Activated CD8-positive, alpha-beta memory T cell treated with anti-CD3 and anti-CD28 coated beads for 1 hour (primary cell): Measurements from ENCODE around the gene ANO10.
"Not testable (repeated sequence)": the region's sequence is repeated elsewhere in the genome, so short reads cannot be mapped to it uniquely, and the experiment has no call there.

ENCODE experiments used
- DNase-seq, 2 donors: peaks; one replicate each; pipeline ENCODE4 v3.0.0-alpha.2; 2020; ENCODE audit warnings: low read depth in 1 of 2; ENCODE audit errors: extremely low read depth in 1 of 2

Gene ANO10

GRCh38 chr3:43629257-43629656, 7.4 kb upstream of the ANO10 start:
- no peak for DNase-seq

- no peak for DNase-seq
Measured at GRCh38 chr3:43627360-43627759, 5.5 kb upstream of the ANO10 start.

- no peak for DNase-seq
Measured at GRCh38 chr3:43624619-43625305, 3.0 kb upstream of the ANO10 start.

GRCh38 chr3:43620831-43621655, 768 bp downstream of the ANO10 start:
- DNase-seq: no peak

DNA sequence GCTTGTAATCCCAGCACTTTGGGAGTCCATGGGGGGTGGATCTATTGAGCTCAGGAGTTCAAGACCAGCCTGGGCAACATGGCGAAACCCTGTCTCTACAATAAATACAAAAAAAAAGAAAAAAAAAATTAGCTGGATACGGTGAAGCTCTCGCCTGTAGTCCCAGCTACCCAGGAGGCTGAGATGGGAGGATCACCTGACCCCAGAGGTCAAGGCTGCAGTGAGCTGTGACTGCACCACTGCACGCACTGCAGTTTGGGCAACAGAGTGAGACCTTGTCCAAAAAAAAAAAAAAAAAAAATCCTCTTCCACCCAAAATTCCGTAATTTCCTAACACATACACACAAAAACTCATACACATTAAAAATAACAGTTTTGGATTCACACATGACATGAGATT, 2.2 kb downstream of the ANO10 start:
- DNase-seq: no peak

DNA sequence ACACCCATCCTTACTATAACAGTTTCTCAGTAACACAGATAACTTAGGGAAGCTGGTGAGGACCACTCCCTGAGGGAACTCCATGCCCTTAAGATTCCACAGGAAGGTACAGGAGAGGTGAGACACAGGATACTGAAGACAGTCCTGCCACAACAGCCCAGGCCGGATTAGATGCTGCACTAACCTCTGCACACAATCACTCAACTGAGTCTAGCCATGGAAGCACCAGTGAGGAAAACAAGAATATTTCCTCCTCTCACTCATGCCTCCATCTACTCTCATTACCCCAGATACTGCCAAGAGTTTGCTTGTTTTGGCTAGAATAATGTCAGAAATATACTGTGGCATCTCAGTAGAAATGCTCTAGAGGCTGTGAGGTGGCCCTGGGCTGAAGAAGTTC, 3.7 kb downstream of the ANO10 start:
- DNase-seq: no peak

GRCh38 chr3:43616034-43616433, 5.8 kb downstream of the ANO10 start:
- no peak for DNase-seq

GRCh38 chr3:43615133-43615532, 6.7 kb downstream of the ANO10 start:
- no peak for DNase-seq

DNA sequence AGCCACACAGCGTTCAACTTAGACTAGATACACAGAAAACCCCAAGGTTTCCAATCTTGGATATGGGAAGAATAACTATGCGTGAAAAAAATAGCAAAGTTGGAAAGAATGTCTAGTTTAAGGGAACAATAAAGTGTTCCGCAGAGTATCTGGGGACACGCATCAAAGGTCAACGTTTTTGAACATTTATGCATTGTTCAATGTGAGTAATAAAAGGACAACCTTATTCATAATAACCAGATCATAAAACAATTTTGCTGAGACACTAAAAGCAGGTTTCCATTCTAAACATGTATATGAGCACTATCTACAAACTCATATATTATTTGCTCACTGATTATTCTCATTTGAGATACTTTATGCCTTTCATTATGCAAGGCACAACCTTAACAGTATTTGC, 7.8 kb downstream of the ANO10 start:
- DNase-seq: no peak

DNA sequence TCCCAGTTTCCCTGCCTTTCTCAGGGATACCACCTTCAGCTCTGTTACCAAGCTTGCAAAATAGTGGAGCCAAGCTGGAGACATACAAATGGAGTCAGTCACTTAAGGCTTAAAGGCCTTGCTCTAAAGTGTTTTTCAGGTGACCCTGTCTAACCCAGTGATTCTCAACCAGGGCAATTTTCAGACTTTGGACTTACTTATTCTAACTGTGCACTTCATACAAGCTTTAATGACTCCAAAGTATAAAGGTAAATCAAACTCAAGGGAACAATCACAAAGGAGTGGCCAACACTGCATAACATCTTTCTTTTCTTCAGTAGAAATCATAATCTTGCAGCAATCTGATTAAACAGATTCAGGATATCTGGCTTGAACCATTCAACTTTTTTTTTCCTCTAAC, 9.4 kb downstream of the ANO10 start:
- DNase-seq: no peak

DNA sequence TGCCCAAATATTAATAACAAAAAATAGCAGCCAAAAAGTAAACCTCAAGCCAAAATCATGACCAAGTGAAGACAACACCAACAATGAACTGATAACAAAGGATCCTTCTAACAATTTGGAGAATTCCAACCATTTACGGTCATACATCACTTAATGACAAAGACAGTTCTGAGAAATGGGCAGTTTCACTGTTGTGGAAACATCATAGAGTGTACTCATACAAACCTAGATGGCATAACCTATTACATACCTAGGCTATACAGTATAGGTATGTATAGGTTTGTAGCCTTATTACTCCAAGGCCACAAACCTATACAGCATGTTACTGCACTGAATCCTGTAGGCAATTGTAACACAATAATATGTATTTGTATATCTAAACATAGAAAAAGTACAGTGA, 12.4 kb downstream of the ANO10 start:
- no peak for DNase-seq

DNA sequence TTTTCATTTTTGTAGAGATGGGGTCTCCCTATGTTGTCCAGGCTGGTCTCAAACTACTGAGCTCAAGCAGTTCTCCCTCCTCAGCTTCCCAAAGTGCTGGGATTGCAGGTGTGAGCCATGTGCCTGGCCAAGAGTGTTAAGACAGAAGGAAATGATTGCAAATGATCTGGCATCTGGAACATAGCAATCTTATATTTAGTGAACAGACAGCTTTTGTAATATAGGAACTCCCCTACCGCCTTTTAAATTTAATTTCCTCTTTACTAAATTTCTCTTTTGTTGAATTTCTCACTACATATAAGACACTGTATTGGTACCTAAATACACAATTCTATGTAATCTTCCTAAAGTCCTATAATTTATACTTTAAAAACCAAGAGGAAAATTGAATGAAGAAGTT, 13.1 kb downstream of the ANO10 start:
- DNase-seq: no peak

GRCh38 chr3:43606284-43606683, 15.5 kb downstream of the ANO10 start:
- DNase-seq: no peak

GRCh38 chr3:43599959-43600358, 21.9 kb downstream of the ANO10 start:
- DNase-seq: not testable (repeated sequence)

- no peak for DNase-seq
Measured at GRCh38 chr3:43597961-43598360, 23.9 kb downstream of the ANO10 start.

GRCh38 chr3:43596178-43596577, 25.6 kb downstream of the ANO10 start:
- DNase-seq: not testable (repeated sequence)

GRCh38 chr3:43595280-43595679, 26.5 kb downstream of the ANO10 start:
- DNase-seq: not testable (repeated sequence)

- DNase-seq: not testable (repeated sequence)
Measured at GRCh38 chr3:43593588-43593987, 28.2 kb downstream of the ANO10 start.

DNA sequence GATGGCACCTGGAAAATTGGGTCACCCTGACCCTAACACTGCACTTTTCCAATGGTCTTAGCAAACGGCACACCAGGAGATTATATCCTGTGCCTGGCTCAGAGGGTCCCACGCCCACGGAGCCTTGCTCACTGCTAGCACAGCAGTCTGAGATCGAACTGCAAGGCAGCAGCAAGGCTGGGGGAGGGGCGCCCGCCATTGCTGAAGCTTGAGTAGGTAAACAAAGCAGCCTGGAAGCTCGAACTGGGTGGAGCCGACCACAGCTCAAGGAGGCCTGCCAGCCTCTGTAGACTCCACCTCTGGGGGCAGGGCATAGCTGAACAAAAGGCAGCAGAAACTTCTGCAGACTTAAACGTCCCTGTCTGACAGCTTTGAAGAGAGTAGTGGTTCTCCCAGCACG, 29.9 kb downstream of the ANO10 start:
- DNase-seq: not testable (repeated sequence)

DNA sequence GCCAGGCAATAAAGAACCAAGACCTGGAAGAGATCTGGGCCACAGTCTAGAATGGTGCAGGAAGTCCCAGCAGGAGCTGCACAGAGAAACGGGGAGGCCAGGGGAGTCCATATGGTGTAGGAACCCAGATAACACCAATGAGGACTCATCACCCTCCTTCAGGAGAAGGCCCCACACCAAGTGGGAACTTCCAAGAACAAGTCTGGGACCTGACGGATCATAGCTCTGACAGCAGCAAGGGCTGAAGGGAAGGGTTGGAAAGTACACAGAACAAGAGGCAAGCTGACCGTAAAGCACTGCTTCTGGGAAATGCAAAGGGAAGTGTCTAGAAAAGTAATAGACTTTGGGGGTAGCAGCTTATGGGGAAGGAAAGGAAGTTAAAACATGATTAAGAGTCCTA, 34.5 kb downstream of the ANO10 start:
- no peak for DNase-seq

DNA sequence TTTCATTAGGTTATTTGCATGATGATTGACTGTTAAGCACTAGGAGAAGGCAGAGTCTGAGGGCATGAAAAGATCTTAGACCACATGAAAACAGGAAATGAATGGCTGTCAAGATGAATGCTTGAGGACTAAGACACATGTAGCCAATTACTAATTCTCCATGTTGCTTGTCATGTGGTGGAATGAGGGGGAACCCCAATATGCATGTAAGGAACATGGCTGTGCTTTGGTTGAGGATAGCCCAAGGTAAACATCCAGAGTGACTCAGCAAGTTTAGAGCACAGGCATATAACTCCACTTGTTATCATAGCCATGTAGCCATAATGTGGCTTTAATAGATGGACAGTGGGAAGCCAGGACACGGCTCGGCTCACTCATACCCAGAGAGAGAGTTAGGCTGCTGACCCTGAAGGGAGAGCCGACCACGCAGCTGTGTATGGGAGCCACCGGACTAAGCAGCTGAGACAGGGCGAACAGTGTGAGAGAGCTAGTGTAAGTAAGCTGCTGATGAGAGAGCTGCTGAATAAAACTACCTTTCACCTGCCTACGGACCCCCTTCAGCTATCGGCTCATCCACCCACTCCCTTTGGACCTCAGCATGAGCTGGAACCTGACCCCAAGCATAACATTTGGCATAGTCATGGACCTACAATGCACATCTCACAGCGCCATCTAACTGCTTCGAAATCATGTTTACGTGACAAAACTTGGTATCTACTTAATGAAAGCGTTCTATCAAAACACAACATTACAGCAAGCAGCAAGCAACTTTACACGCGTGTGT, 37.6 kb downstream of the ANO10 start:
- DNase-seq: no peak

DNA sequence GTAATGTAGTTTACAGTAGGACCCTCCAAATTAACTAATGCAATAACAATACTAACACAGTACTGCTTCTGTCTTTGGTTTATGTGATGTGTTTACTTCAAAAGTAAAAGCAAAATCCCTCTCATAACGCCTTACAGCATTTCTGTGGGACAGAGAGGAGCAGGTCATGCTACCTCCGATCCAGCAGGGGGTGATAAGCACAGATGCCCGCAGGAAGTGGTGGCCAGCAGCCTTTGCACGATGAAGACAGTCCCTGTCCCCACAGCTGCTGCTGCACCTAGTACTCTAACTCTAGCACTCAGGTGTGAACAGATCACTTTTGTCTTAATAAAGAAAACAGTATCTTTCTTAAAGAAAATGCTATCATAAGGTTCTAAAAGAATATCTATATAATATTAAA, 38.3 kb downstream of the ANO10 start:
- DNase-seq: no peak
